Middle frontal gyrus (tissue), 1 donor: ENCODE results near the gene SLC14A1.

Source experiments
- DNase-seq: peaks from one replicate; pipeline ENCODE4 v3.0.0-alpha.2; 2015; ENCODE audit warnings: low spot score; ENCODE audit errors: extremely low spot score

SLC14A1 gene

DNA sequence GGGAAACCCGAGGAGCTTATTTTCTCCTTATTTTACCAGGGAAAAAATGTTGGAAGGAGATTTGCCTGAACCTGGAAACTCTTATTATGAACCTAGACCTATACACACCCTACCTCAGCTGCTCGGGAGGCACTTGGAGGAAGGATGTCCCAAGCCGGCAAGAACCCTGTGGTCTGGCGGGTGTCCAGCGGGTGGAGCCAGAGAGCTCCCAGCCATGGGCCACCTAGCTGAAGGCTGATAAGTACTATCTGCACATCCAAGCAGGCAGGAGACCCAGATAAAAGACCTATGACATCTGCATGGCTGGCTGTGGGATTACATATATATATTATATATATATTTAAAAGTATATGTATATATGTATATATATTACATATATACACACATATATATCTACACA lies 1.1 kb upstream of the SLC14A1 start:
- no peak for DNase-seq

- no peak for DNase-seq
Observed at GRCh38 chr18:45724601-45725000, 620 bp downstream of the SLC14A1 start.

- no peak for DNase-seq
Observed at GRCh38 chr18:45725336-45725735, 1.4 kb downstream of the SLC14A1 start.

DNA sequence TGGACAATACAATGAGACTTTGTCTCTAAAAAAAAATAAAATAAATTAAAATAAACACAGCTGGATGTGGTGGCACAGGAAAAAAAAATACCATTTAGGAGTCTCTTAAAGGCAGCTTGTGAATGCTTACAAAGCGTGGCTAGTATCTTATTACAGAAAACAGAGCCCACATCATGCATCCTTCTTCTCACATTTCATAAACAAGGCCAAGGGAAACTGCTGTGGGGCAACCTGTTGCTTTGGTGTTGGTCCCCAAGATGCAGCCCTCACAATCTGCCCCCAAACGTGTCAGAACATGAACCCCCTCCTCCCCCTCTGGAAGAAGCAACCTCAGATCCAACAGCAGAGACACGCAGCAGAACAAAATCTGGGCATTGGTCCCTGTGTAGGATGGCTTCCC lies 2.6 kb downstream of the SLC14A1 start:
- DNase-seq = no peak

DNA sequence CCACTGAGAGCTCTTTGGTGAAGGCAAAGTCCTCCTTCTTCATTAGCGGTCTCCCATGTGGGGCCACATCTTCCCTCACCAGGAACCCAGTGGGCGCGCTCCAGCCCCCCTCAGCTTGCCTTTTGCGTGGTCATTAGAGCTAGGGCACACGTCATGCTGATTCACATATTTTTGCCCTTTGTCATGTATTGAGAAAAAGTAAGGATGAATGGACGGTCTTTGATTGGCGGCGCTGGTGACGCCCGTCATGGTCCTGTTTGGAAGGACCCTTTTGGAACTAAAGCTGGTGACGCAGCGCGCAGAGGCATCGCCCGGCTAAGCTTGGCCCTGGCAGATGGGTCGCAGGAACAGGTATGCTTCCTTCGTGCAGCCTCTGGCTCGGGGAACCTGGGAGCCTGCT lies 3.1 kb downstream of the SLC14A1 start:
- DNase-seq = no peak

DNA sequence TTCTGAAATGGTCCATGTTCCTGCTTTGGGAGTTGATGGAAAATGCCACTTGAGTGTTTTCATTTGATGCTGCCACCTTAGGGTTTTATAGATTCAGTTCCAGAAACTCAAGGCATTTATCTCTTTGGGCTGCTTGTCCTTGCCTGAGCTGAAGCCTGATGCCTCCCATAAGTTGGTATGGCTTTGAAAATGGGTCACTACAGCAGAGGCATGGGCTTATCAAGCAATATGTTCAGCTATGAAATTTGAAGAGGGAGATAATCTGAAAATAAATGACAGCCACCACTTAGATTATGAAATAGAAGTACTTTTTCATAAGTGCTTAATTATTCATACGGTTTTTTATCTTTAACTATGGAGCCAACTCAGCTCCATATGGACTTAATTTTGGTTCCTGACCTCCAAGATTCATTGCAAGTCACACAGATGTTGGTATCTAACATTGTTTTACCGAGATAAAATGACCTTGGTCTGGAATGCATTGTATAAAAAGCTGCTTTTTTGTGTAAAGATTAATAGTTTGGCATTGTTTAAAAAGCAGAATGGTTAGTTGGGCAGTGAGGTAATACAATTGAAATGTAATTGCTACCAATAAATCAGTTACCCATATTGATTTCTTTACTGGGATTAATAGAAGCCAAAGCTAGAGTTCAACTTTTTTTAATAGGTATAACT lies 4.5 kb downstream of the SLC14A1 start:
- no peak for DNase-seq

GRCh38 chr18:45730832-45731575 lies 7.0 kb downstream of the SLC14A1 start:
- DNase-seq = no peak

- DNase-seq = no peak
Observed at GRCh38 chr18:45731716-45732115, 7.7 kb downstream of the SLC14A1 start.

- DNase-seq = no peak
Observed at GRCh38 chr18:45733535-45733934, 9.6 kb downstream of the SLC14A1 start.

DNA sequence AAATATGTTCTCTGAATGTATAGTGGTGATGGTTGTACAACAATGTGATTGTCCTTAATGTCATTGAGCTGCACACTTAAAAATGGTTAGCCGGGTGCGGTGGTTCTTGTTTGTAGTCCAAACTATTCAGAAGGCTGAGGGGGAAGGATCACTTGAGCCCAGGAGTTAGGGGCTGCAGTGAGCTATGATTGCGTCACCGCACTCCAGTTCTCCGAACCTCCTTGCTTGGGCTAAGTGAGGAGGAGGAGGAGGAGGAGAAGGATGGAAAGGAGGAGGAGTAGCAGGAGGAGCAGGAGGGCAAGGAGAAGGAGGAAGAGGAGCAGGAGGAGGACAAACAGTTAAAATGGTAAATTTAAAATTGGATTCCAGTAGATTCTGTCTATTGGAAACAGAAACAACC lies 10.5 kb downstream of the SLC14A1 start:
- no peak for DNase-seq

DNA sequence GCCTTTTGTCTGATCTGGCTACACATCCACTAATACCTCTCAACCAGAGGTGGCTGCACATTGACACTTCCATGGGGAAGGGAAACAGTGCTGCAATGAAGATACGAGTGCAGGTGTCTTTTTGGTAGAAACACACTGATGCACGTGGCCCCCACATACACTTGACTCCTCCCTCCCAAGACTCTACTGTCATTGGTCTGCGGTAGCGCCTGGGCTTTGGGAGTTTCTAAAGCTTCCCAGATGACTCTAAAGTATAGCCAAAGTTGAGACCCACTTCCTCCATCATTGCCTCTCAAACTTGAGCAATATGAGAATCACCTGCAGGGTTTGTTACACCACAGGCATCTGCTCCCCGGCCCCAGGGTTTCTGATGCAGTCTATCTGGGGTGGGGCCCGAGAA lies 11.0 kb downstream of the SLC14A1 start:
- DNase-seq = no peak

GRCh38 chr18:45738660-45739059 lies 14.7 kb downstream of the SLC14A1 start:
- DNase-seq = no peak

GRCh38 chr18:45739268-45739667 lies 15.3 kb downstream of the SLC14A1 start:
- no peak for DNase-seq

- DNase-seq = no peak
Observed at GRCh38 chr18:45739848-45740247, 15.9 kb downstream of the SLC14A1 start.

DNA sequence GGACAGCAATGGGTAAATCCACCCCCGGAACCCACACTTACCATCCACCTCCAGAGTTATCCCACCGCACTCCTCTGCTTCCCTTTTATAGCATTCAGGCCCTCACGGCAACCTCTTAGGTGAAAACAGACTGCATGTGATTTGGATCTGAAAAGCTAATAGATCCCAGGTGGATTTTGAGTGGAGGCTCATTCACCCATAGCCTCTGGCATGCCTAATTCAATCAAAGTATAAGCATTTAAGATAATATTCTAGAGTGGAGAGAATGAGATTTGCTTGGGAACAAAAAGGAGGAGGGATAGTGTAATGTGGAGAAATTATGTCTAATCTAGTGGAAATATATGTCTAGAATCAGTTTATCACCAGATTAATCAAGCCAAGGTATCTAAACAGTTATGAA lies 17.1 kb downstream of the SLC14A1 start:
- DNase-seq = no peak

DNA sequence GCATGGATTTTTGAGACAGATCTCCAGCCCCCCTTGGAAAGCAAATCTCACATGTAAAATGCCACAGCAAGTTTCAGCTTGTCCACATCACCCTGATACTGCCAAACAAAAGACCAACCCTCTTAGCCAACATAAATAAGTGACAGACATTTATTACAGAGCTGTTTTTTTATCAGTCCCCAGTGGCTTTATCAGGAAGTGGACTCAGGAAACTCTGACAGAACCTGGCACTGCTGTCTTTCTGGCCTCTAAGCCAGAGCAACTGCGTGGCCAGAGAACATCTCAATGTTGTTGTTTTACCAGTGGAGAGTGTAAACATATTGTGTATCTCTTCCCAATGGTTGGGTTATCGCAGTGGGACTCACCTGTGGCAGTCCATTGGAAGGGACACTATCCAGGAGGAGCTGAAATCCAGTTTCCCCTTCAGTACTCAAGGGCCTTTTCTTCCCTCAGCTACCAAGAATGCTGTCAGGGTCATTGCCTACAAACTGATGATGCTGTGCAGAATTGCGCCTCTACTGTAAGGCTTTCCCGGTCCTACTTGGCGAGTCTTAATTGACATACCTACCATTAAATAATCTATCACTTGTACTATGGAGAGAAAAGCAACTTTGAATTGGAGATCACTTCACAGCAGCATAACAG lies 22.0 kb downstream of the SLC14A1 start:
- DNase-seq = no peak

DNA sequence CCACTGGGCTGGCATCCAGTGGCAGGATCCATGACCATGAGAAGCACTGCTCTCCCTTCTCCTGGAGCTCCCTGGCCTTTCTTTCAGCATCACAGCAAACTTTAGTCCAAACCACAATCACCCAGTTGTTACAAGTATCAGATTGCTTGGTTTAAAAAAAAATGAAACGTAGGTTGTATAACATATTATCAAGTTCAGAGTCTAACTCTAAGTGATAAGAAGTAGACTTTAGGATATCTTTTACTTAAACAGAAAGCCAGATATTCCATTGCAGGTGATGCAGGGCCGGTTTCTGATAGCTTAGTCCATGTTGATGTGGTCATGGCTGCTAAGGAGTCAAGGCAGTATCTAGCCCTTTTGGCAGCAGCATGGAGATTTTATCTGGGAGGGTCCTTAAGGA lies 24.5 kb downstream of the SLC14A1 start:
- no peak for DNase-seq

DNA sequence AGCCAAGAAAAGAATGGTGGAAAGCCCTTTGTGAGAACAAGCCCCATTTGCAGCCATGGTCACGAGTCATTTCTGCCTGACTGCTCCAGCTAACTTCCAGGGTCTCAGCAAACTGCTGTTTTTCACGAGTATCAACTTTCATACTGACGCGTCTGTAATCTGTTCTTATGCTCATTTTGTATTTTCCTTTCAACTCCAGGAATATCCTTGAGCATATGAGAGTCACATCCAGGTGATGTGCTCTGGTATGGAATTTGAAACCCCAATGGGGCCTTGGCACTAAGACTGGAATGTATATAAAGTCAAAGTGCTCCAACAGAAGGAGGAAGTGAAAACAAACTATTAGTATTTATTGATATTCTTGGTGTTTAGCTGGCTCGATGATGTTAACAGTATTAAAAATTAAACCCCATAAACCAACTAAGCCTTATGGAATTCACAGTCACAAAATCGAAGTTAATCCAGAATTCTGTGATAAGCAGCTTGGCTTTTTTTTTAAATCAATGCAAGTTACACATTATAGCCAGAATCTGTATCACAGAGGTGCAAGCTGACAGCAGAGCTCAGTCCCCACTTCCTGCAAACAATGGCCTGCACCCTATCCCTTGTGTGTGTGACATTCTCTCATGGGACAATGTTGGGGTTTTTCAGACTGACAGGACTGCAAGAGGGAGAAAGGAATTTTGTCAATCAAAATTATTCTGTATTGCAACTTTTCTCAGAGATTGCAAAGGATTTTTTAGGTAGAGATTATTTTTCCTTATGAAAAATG lies 26.1 kb downstream of the SLC14A1 start:
- DNase-seq = no peak

DNA sequence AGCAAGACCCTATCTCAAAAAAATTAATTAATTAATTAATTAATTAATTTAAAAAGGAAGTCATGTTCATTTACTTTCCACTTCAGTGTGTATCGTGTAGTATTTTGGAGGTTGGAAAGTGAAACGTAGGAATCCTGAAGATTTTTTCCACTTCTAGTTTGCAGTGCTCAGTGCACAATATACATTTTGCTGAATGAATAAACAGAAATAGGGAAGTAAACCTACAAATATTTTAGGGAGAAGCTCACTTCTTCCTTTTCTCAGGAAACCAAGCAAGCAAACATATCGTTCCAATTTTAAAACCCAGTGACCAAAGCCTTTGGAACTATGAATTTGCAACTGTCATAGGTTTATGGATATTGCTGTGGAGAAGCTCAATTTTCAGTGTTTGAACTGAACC lies 27.8 kb downstream of the SLC14A1 start:
- no peak for DNase-seq

DNA sequence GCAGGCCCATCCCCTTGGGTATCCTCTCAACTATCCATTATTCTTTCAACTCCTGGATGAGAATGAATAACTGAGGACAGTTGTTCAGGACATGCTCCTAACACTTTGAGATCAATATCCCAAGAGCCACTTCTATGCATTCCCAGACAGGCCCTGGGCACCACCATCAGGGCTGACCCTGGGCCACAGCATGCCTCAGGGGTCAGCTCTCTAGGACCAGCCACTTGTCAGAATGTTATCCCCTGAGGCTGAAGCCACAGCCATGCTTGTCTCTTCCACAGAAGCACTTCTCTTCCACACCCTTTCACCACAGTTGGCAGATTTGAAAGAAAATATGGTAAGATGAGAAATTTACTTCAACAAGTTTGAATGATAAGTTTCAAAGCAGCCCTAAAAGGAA lies 28.7 kb downstream of the SLC14A1 start:
- DNase-seq = no peak

GRCh38 chr18:45753286-45753685 lies 29.3 kb downstream of the SLC14A1 start:
- no peak for DNase-seq

GRCh38 chr18:45755934-45756333 lies 32.0 kb downstream of the SLC14A1 start:
- no peak for DNase-seq
